ENCODE measurements around the gene ENOPH1. TPM values are rescaled to one million over a fixed set of nuclear protein-coding genes. Genes with fewer than 3 reads are reported as not detected.

ENOPH1 gene
- total and polyA plus RNA-seq, 2 of the 4 experiments (the other 2 are of a cell fraction) = 18.0 to 36.0 TPM

- CTCF ChIA-PET = interaction anchor here (1.3 kb wide), 1 partner anchor 11 kb away, joined by 5 read pairs; no protein-coding TSS in a partner anchor
- no peak overlapping the region for H3K27ac ChIP-seq (ENCODE audit: insufficient read depth, low read length)
- H3K79me1 ChIP-seq (ENCODE audit: low read depth in 1 of 2, low read length in 2 of 2) = no peaks in the 10 kb centered on the region
- intact Hi-C loops (cut with micrococcal nuclease) (no loop called here), dilution Hi-C loops (cut with HindIII; ENCODE audit: low sequenced_read_pairs, unreplicated experiment) (no loop called here), in situ Hi-C loops (cut with MboI; ENCODE audit: low sequenced_read_pairs) (no loop called here)
- H3K4me3 ChIP-seq (ENCODE audit: insufficient read depth, low read depth, low read length) = no peak overlapping the region
- no peak overlapping the region for H3K18ac ChIP-seq (ENCODE audit: low read depth, low read length)
- no peak overlapping the region for H2BK20ac ChIP-seq (ENCODE audit: low read depth, low read length)
- no peaks in the 10 kb centered on the region for H3K4me1 ChIP-seq (ENCODE audit: control insufficient read depth, insufficient read depth, low read length)
- no peak overlapping the region for H3K14ac ChIP-seq (replicated peaks; ENCODE audit: low read depth, low read length)
- H2AFZ ChIP-seq (replicated peaks; ENCODE audit: low read length, poor library complexity) = no peak overlapping the region
- H3K9me1 ChIP-seq (ENCODE audit: insufficient read depth, low read length) = no peaks in the 10 kb centered on the region
- H2BK15ac ChIP-seq (ENCODE audit: low read depth, low read length) = no peak overlapping the region
- no peaks in the 10 kb centered on the region for H3K9me3 ChIP-seq (ENCODE audit: control insufficient read depth, insufficient read depth, low read length)
- POLR2A ChIA-PET (ENCODE audit: unreplicated experiment) = interaction anchor here (1.0 kb wide), 1 partner anchor 23 kb away, joined by 3 read pairs; no protein-coding TSS in a partner anchor
- H3K23ac ChIP-seq (ENCODE audit: low read depth, low read length) = no peak overlapping the region
- no peak overlapping the region for H3K4ac ChIP-seq (ENCODE audit: low read depth, low read length)
- no peaks in the 10 kb centered on the region for H4K20me1 ChIP-seq (ENCODE audit: insufficient read depth, low read length)
- WGBS, 2 experiments (ENCODE audit: extremely low coverage in 2 of 2, insufficient read length in 1 of 2) = 75% methylated on average over 1 of the region's 3 CpGs; no CpG with 5 or more reads in 1 of the 2 experiments
- no TSS peak for BruUV-seq (replicated peaks)
- no peak for ATAC-seq (ENCODE audit: low read depth)
- H3K4me2 ChIP-seq (ENCODE audit: low read depth, low read length) = no peak overlapping the region
- no peak overlapping the region for H3K9ac ChIP-seq (ENCODE audit: low read depth, low read length)
- H4K5ac ChIP-seq (ENCODE audit: low read depth, low read length) = no peak overlapping the region
- H3K56ac ChIP-seq (ENCODE audit: extremely low read depth, insufficient read depth, low read length) = no peak overlapping the region
- no peak overlapping the region for H2AK5ac ChIP-seq (ENCODE audit: low read depth, low read length)
- no peaks in the 10 kb centered on the region for H3K36me3 ChIP-seq (ENCODE audit: control insufficient read depth, insufficient read depth, low read length)
- no peak overlapping the region for H2AK9ac ChIP-seq (replicated peaks; ENCODE audit: low read depth, low read length, poor library complexity)
- TF ChIP-seq, protein P1, sequence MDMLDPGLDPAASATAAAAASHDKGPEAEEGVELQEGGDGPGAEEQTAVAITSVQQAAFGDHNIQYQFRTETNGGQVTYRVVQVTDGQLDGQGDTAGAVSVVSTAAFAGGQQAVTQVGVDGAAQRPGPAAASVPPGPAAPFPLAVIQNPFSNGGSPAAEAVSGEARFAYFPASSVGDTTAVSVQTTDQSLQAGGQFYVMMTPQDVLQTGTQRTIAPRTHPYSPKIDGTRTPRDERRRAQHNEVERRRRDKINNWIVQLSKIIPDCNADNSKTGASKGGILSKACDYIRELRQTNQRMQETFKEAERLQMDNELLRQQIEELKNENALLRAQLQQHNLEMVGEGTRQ (IDR thresholded peaks at IDR 0.05; ENCODE audit: low read depth, low read length) = no peak
- no peak for TF ChIP-seq MAFK (IDR thresholded peaks at IDR 0.05; ENCODE audit: low read depth, low read length)
- TF ChIP-seq MAZ (IDR thresholded peaks at IDR 0.05; ENCODE audit: borderline replicate concordance, low read depth, low read length) = no peak
- no peak for TF ChIP-seq SMC3 (IDR thresholded peaks at IDR 0.05; ENCODE audit: low read depth, low read length)
- no peak for TF ChIP-seq FOS (IDR thresholded peaks at IDR 0.05; ENCODE audit: low read depth, low read length)
- TF ChIP-seq MXI1 (IDR thresholded peaks at IDR 0.05; ENCODE audit: borderline replicate concordance, low read depth, low read length) = no peak
- no peak overlapping the region for H4K8ac ChIP-seq (ENCODE audit: low read depth in 2 of 2, low read length in 2 of 2)
- no peak overlapping the region for H2BK5ac ChIP-seq (ENCODE audit: low read depth, low read length, poor library complexity, severe bottlenecking)
- no peak overlapping the region for H2BK120ac ChIP-seq (ENCODE audit: low read depth, low read length)
- no peak for DNase-seq
- H3K27me3 ChIP-seq (ENCODE audit: control insufficient read depth, insufficient read depth, low read length) = no peaks in the 10 kb centered on the region
- H4K91ac ChIP-seq (ENCODE audit: insufficient read depth, low read depth, low read length) = no peak overlapping the region
Observed at GRCh38 chr4:82397527-82397926, 32.9 kb upstream of the ENOPH1 start.
